ENCODE measurements around the gene MRC2.

Gene MRC2

DNA sequence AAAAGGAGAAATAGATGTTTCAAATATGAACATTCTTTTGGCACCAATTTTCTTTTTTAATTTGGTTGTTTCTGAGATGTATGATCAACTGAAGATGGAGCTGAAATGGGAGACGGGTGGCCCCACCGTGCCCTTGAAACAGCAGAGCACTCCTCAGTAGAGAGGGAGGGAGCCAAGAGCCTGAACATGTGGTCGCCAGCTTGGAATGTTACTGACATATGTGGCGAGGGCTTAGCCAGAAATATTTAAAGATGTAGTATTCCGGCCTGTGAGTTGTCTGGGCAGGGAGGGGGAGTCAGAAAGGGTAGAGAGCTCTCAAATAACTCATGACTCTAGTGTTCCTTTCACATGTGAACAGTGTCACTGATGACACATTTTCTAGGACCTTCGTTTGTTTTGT, 13.3 kb upstream of the MRC2 start:
- DNase-seq (ENCODE audit: low spot score) = no peak
- in situ Hi-C loops (cut with MboI; ENCODE audit: low sequenced_read_pairs, unreplicated experiment) = no loop called here

DNA sequence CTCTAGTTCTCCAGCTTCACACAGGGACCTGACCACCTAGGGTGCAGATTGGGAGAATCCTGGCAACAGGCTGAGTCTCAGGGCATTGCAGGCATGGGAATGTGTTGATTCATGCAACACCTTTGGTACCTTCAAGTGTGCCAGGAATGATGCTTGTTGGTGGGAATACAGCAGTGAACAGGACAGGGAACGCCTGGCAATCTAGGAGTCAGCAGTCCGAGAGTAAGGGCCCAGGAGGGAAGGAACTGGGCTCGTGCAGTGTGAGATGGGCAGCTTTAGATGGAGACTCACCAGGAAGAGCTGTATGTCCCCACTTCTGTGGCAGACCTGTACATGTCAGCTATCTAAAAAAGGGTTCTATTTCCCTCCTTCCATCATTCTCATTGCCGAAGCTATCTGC, 12.0 kb upstream of the MRC2 start:
- TF ChIP-seq, protein P1, sequence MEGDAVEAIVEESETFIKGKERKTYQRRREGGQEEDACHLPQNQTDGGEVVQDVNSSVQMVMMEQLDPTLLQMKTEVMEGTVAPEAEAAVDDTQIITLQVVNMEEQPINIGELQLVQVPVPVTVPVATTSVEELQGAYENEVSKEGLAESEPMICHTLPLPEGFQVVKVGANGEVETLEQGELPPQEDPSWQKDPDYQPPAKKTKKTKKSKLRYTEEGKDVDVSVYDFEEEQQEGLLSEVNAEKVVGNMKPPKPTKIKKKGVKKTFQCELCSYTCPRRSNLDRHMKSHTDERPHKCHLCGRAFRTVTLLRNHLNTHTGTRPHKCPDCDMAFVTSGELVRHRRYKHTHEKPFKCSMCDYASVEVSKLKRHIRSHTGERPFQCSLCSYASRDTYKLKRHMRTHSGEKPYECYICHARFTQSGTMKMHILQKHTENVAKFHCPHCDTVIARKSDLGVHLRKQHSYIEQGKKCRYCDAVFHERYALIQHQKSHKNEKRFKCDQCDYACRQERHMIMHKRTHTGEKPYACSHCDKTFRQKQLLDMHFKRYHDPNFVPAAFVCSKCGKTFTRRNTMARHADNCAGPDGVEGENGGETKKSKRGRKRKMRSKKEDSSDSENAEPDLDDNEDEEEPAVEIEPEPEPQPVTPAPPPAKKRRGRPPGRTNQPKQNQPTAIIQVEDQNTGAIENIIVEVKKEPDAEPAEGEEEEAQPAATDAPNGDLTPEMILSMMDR (IDR thresholded peaks at IDR 0.05; ENCODE audit: borderline replicate concordance, control extremely low read depth, extremely low read depth, insufficient read depth, missing control alignments) = no peak
- in situ Hi-C loops (cut with MboI; ENCODE audit: low sequenced_read_pairs, unreplicated experiment) = no loop called here
- DNase-seq (ENCODE audit: low spot score) = no peak

More for the DNA sequence above, 13.3 kb upstream of the MRC2 start:
- TF ChIP-seq, protein P1 (IDR thresholded peaks at IDR 0.05; ENCODE audit: borderline replicate concordance, control extremely low read depth, extremely low read depth, insufficient read depth, missing control alignments) = no peak

DNA sequence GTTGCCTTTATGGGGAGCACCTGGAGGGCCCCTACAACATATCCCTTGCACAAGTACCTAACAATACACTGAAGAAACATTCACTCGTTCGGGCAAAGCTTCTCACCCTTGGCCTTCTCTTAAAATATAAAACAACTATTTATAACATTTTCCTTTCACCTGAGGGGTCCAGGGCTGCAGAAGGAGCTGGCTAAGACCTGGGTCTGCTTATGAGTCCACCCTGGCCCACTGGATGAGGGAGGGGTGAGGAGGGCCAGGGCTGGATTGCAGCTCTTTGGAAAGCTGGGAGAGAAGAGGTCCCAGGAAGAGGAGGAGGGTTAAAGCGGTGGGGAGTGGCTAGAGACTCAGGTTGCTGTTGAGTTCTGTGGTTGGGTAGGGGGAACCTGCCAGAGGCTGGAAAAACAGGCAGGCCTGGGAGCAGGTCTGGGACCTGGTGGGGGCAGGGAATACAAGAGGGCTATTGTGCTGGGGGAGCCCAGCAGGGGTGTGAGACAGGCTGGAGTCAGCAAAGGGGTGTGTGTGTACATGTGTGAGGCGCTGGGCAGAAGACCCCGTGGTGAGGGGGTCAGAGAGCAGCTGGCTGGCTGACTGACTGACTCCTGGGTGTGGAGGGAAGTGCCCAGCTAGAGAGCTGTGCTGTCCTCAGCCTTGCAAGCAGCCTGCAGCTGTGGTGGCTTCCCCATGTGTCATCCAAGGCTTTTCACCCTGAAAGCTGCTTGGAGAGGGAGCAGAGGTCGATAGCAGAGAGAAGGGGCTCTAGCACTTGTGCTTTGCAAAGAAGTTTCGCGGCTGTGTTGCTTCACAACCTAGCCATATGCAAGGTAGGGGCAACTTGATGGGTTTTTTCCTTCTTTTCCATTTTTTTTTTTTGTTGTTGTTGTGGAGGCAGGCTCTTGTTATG, 10.2 kb upstream of the MRC2 start:
- no peak for DNase-seq (ENCODE audit: low spot score)
- in situ Hi-C loops (cut with MboI; ENCODE audit: low sequenced_read_pairs, unreplicated experiment) = no loop called here
- TF ChIP-seq, protein P1 (IDR thresholded peaks at IDR 0.05; ENCODE audit: borderline replicate concordance, control extremely low read depth, extremely low read depth, insufficient read depth, missing control alignments) = no peak

DNA sequence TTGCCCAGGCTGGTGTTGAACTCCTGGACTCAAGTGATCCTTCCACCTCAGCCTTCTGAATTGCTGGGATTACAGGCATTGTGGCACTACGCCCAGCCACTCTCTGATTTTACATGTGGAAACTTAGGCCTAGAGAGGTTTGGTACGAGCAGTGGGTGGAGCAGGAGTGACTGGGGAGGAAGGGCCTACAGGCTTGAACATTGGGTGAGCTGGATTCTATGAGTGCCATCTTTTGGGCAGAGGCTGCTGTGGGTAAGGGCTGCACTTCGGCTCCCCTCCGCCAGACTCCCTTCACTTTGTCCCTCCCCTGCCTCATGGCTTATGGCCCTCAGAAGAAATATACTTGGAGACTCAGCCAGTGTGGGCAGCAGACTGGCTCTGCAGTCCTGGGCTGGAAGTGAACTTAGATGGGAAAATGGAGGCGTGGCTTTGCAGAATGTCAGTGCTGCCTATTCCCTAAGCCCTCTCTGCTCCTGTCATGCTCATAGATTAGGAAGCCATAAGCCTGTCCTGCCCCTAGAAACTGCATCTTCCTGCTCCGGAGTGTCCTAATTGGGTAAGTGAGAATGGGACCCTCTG, 9.5 kb upstream of the MRC2 start:
- TF ChIP-seq, protein P1 (IDR thresholded peaks at IDR 0.05; ENCODE audit: borderline replicate concordance, control extremely low read depth, extremely low read depth, insufficient read depth, missing control alignments) = no peak
- no peak for DNase-seq (ENCODE audit: low spot score)
- in situ Hi-C loops (cut with MboI; ENCODE audit: low sequenced_read_pairs, unreplicated experiment) = no loop called here

DNA sequence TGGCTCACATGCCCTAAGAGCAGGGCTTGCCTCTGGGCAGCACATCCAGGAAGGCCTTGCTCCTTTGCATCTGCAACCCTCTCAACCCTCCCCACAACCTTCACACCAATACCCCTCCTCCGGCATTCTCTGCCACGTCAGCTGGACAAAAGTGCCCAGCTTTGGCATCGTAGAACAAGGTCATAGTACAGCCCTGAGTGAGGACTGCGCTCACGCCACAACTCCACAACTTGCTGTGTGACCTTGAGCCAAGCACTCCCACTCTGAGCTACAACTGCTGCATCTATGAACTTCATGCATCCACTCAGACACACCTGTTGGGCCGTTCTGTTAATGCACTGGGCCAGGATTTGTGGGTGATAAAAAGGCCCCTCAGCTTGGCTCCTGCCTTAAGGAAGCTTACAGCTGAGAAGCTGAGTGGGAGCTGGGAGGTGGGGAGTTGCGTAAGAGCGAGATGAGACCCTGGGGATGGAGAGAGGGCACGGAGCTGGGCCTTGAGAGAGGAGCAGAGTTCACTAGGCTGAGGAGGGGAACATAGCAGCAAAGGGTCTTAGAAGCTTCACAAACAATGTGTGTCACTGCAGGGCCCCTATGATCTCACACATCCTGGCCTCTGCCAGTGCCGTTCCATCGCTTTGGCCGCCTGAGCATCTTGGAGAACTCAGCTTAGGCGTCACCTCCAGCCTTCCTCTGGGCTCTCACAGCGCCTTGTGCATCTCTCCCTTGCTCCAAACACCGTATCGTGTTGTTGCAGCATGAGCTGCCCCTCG, 8.6 kb upstream of the MRC2 start:
- TF ChIP-seq, protein P1 (IDR thresholded peaks at IDR 0.05; ENCODE audit: borderline replicate concordance, control extremely low read depth, extremely low read depth, insufficient read depth, missing control alignments) = no peak
- in situ Hi-C loops (cut with MboI; ENCODE audit: low sequenced_read_pairs, unreplicated experiment) = no loop called here
- no peak for DNase-seq (ENCODE audit: low spot score)

DNA sequence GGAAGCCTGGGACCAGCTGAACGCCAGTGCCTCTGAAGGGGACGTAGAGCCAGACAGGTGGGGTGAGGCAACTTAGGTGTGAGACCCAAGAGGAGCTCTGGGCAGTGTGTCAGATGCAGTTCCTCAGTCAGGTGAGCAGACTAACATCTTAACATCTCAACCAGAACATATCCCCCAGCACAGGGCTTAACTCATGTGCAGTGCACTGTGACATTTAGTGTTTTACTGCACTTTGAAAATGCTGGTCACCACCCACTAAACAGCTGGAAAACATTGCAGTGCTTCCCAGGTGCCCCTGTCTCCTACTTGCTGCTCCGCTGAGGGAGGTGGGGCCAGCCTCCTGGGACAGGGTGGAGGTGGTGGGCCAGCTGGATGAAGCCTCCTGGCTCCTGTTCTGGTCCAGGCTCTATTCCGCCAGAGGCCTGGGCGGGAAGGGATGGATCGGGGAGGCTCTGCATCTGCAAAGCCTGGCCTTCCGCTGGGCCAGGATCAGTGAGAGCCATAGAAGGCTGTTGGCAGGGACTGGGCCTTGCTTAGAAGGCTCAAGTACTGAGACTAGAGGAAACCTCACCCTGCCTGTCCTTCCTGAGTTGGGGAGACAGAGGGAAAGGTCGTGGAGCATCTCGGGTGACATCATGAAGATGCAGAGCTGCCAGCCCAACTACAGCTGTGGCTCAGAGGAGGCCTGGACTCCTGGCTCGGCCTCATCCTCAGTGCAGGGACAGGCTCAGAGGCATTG, 7.9 kb upstream of the MRC2 start:
- in situ Hi-C loops (cut with MboI; ENCODE audit: low sequenced_read_pairs, unreplicated experiment) = no loop called here
- DNase-seq (ENCODE audit: low spot score) = no peak
- TF ChIP-seq, protein P1 (IDR thresholded peaks at IDR 0.05; ENCODE audit: borderline replicate concordance, control extremely low read depth, extremely low read depth, insufficient read depth, missing control alignments) = no peak

Data from GM13976 (cell line).